HG02938 (cell line): ENCODE data around the gene PHF19.

ENCODE experiments used
- ATAC-seq: cut with Tn5 transposase; IDR thresholded peaks from one replicate; pipeline ENCODE4 v1.9.1; 2021; ENCODE audit warnings: mild to moderate bottlenecking, moderate library complexity; ENCODE audit not compliant: unreplicated experiment

Gene PHF19

GRCh38 chr9:120876842-120877240, at the start of gene PHF19:
Gene PHF19, minus strand, starts transcription at chr9:120877188. Its CDS starts 2,447 bp downstream, at chr9:120874741.
- peak; percentile 16 for ATAC-seq

GRCh38 chr9:120926397-120926928, 49.5 kb upstream of the PHF19 start, which contains the start of gene TRAF1:
Gene TRAF1, minus strand, starts transcription at chr9:120926796. Its CDS starts 721 bp downstream, at chr9:120926075.
- ATAC-seq: peak; percentile 33

GRCh38 chr9:120925535-120926396, 48.8 kb upstream of the PHF19 start:
- ATAC-seq: peak; percentile 51

GRCh38 chr9:120924698-120925534, 47.9 kb upstream of the PHF19 start:
- no peak for ATAC-seq

- no peak for ATAC-seq
These were observed 46.8 kb upstream of the PHF19 start for GRCh38 chr9:120923620-120924328.

GRCh38 chr9:120922404-120923195, 45.6 kb upstream of the PHF19 start:
- no peak for ATAC-seq

- ATAC-seq: no peak
These were observed 44.7 kb upstream of the PHF19 start for GRCh38 chr9:120921661-120922181.

GRCh38 chr9:120920806-120921178, 43.8 kb upstream of the PHF19 start:
- no peak for ATAC-seq

GRCh38 chr9:120919843-120920805, 43.1 kb upstream of the PHF19 start:
- no peak for ATAC-seq

GRCh38 chr9:120918931-120919842, 42.2 kb upstream of the PHF19 start:
- no peak for ATAC-seq

GRCh38 chr9:120917929-120918762, 41.2 kb upstream of the PHF19 start:
- ATAC-seq: no peak

- ATAC-seq: no peak
These were observed 40.2 kb upstream of the PHF19 start for GRCh38 chr9:120916991-120917880.

GRCh38 chr9:120916588-120916987, 39.6 kb upstream of the PHF19 start:
- no peak for ATAC-seq

- ATAC-seq: no peak
These were observed 39.0 kb upstream of the PHF19 start for GRCh38 chr9:120915854-120916470.

GRCh38 chr9:120914953-120915352, 38.0 kb upstream of the PHF19 start:
- ATAC-seq: no peak
